Stomach (tissue), 4 donors: ENCODE measurements around the gene SYTL1.

Experiments
- CTCF ChIP-seq, 7 experiments: fragments of 450-650 bp in 4 of 7; fragments of 200-600 bp in 3 of 7; sonication (generic) in 3 of 7; IDR thresholded peaks; one replicate each; pipeline ENCODE4 v1.5.1; 2016 to 2019; ENCODE audit warnings: antibody characterized with exemption in 7 of 7, control low read depth in 2 of 7, mild to moderate bottlenecking in 1 of 7
- EP300 ChIP-seq: sonication (generic); formaldehyde crosslinking; IDR thresholded peaks from one replicate; pipeline ENCODE4 v1.6.1; 2017; ENCODE audit warnings: antibody characterized with exemption

GRCh38 chr1:27400963-27401341, 59.1 kb downstream of the SYTL1 start:
- TF ChIP-seq CTCF (IDR thresholded peaks at IDR 0.05) (no peak), EP300 (no peak)
